ENCODE data around the gene DIP2A.

- TF ChIP-seq CTCF (IDR thresholded peaks at IDR 0.05; ENCODE audit: poor library complexity) (no peak), EZH2 (IDR thresholded peaks at IDR 0.05; ENCODE audit: borderline replicate concordance) (no peak), EZH2phosphoT487 (IDR thresholded peaks at IDR 0.05; ENCODE audit: low read depth, severe bottlenecking, unreplicated experiment) (no peak)
Observed at GRCh38 chr21:46427516-46427915, 31.2 kb upstream of the DIP2A start.

Data from hepatocyte (in vitro differentiated cells).